ENCODE results near the gene EXD3. TPM values are rescaled to one million over a fixed set of nuclear protein-coding genes. Genes with fewer than 3 reads are reported as not detected.

Gene EXD3
- total and polyA plus RNA-seq, 2 donors (not counting 1 experiment from before 2014, with no cell fraction given) = 2.6 to 13.0 TPM

GRCh38 chr9:137266585-137267453 is 156.1 kb downstream of the EXD3 start:
- H3K9me3 ChIP-seq (ENCODE audit: control insufficient read depth, insufficient read depth, low read depth, low read length) = no peaks in the 10 kb centered on the region
- peaks cover 11% of the 10 kb centered on the region for H3K4me1 ChIP-seq (ENCODE audit: control insufficient read depth, extremely low read depth, insufficient read depth, low read length)
- TF ChIP-seq EZH2 (IDR thresholded peaks at IDR 0.05; ENCODE audit: low read length, missing control alignments) = no peak
- TF ChIP-seq, protein P1, sequence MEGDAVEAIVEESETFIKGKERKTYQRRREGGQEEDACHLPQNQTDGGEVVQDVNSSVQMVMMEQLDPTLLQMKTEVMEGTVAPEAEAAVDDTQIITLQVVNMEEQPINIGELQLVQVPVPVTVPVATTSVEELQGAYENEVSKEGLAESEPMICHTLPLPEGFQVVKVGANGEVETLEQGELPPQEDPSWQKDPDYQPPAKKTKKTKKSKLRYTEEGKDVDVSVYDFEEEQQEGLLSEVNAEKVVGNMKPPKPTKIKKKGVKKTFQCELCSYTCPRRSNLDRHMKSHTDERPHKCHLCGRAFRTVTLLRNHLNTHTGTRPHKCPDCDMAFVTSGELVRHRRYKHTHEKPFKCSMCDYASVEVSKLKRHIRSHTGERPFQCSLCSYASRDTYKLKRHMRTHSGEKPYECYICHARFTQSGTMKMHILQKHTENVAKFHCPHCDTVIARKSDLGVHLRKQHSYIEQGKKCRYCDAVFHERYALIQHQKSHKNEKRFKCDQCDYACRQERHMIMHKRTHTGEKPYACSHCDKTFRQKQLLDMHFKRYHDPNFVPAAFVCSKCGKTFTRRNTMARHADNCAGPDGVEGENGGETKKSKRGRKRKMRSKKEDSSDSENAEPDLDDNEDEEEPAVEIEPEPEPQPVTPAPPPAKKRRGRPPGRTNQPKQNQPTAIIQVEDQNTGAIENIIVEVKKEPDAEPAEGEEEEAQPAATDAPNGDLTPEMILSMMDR (conservative IDR thresholded peaks at IDR 0.05 in 1 of 2, IDR thresholded peaks at IDR 0.05 in 1 of 2; ENCODE audit: low read depth in 1 of 2, low read length in 2 of 2) = no peak
- H3K9ac ChIP-seq (ENCODE audit: insufficient read depth, low read length) = no peak overlapping the region
- no peak overlapping the region for H3K27ac ChIP-seq (ENCODE audit: insufficient read depth, low read length)
- peaks cover 36% of the 10 kb centered on the region for H3K36me3 ChIP-seq (ENCODE audit: control insufficient read depth, insufficient read depth, low read length)
- no peak overlapping the region for H3K4me2 ChIP-seq (ENCODE audit: extremely low read depth, insufficient read depth, low read length)
- no peak for DNase-seq (ENCODE audit: low read depth in 2 of 2)
- H2AFZ ChIP-seq (ENCODE audit: low read length) = no peak overlapping the region
- no peaks in the 10 kb centered on the region for H3K79me2 ChIP-seq (ENCODE audit: control insufficient read depth, insufficient read depth, low read length)
- no peaks in the 10 kb centered on the region for H3K27me3 ChIP-seq (ENCODE audit: control insufficient read depth, insufficient read depth, low read length)
- no peak overlapping the region for H3K4me3 ChIP-seq (replicated peaks in 1 of 4; ENCODE audit: control extremely low read depth in 1 of 4, insufficient read depth in 1 of 4, low read depth in 3 of 4, low read length in 4 of 4)
- no peaks in the 10 kb centered on the region for H4K20me1 ChIP-seq (ENCODE audit: control insufficient read depth, extremely low read depth, insufficient read depth, low read length)

DNA sequence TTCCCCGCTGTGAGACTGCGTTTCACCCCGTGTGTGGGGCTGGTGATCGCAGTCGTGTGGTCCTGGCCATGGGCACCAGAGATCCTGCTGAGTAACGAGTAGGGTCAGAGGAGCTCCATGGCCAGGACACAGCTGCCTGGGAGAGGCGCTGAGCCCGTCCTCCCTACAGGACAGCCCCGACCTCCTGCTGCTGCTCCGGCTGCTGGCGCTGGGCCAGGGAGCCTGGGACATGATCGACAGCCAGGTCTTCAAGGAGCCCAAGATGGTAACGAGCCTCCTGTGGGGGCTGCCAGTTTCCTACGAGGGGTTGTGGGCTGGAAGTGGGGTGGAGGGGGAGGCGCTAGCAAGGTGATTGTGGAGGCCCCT is 156.8 kb downstream of the EXD3 start:
- no peaks in the 10 kb centered on the region for H3K79me2 ChIP-seq (ENCODE audit: control insufficient read depth, insufficient read depth, low read length)
- H3K4me1 ChIP-seq (ENCODE audit: control insufficient read depth, extremely low read depth, insufficient read depth, low read length) = peaks cover 11% of the 10 kb centered on the region
- DNase-seq (ENCODE audit: low read depth in 2 of 2) = no peak
- no peaks in the 10 kb centered on the region for H3K9me3 ChIP-seq (ENCODE audit: control insufficient read depth, insufficient read depth, low read depth, low read length)
- H3K27ac ChIP-seq (ENCODE audit: insufficient read depth, low read length) = no peak overlapping the region
- TF ChIP-seq EZH2 (IDR thresholded peaks at IDR 0.05; ENCODE audit: low read length, missing control alignments) = no peak
- TF ChIP-seq, protein P1 (conservative IDR thresholded peaks at IDR 0.05 in 1 of 2, IDR thresholded peaks at IDR 0.05 in 1 of 2; ENCODE audit: low read depth in 1 of 2, low read length in 2 of 2) = no peak
- no peak overlapping the region for H3K4me3 ChIP-seq (replicated peaks in 1 of 4; ENCODE audit: control extremely low read depth in 1 of 4, insufficient read depth in 1 of 4, low read depth in 3 of 4, low read length in 4 of 4)
- no peaks in the 10 kb centered on the region for H4K20me1 ChIP-seq (ENCODE audit: control insufficient read depth, extremely low read depth, insufficient read depth, low read length)
- H2AFZ ChIP-seq (ENCODE audit: low read length) = no peak overlapping the region
- H3K36me3 ChIP-seq (ENCODE audit: control insufficient read depth, insufficient read depth, low read length) = peaks cover 33% of the 10 kb centered on the region
- H3K27me3 ChIP-seq (ENCODE audit: control insufficient read depth, insufficient read depth, low read length) = no peaks in the 10 kb centered on the region
- no peak overlapping the region for H3K4me2 ChIP-seq (ENCODE audit: extremely low read depth, insufficient read depth, low read length)
- no peak overlapping the region for H3K9ac ChIP-seq (ENCODE audit: insufficient read depth, low read length)

DNA sequence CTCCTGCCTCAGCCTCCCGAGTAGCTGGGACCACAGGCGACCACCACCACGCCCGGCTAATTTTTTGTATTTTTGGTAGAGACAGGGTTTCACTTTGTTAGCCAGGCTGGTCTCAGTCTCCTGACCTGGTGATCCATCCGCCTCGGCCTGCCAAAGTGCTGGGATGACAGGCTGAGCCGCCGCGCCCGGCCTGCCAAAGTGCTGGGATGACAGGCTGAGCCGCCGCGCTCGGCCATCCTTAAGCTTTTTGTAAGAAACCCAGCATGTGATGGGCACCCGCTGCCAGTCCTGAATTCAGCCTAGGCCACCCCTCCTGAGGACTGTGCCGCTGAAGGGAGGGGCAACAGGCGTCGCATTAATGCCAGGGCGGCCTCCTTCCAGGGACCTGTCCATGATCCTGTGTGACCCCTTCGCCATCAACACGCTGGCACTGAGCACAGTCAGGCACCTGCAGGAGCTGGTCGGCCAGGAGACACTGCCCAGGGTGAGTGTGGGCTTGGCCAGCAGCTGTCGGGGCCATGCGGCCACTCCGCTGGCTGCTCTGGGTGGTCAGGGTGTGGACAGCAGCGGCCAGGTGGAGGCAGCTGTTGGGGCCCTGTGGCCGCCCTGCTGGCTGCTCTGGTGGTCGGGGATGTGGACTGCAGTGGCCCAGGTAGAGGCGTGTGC is 157.3 kb downstream of the EXD3 start:
- Histone ChIP-seq H3K36me3 (ENCODE audit: control insufficient read depth, insufficient read depth, low read length) (peaks cover 30% of the 10 kb centered on the region), H3K79me2 (ENCODE audit: control insufficient read depth, insufficient read depth, low read length) (no peaks in the 10 kb centered on the region), H3K4me3 (replicated peaks in 1 of 4; ENCODE audit: control extremely low read depth in 1 of 4, insufficient read depth in 1 of 4, low read depth in 3 of 4, low read length in 4 of 4) (no peak overlapping the region), H3K4me2 (ENCODE audit: extremely low read depth, insufficient read depth, low read length) (no peak overlapping the region), H3K27ac (ENCODE audit: insufficient read depth, low read length) (no peak overlapping the region), H3K4me1 (ENCODE audit: control insufficient read depth, extremely low read depth, insufficient read depth, low read length) (peaks cover 11% of the 10 kb centered on the region), H4K20me1 (ENCODE audit: control insufficient read depth, extremely low read depth, insufficient read depth, low read length) (no peaks in the 10 kb centered on the region), H3K9me3 (ENCODE audit: control insufficient read depth, insufficient read depth, low read depth, low read length) (no peaks in the 10 kb centered on the region), H2AFZ (ENCODE audit: low read length) (no peak overlapping the region), H3K27me3 (ENCODE audit: control insufficient read depth, insufficient read depth, low read length) (no peaks in the 10 kb centered on the region), H3K9ac (ENCODE audit: insufficient read depth, low read length) (no peak overlapping the region)
- DNase-seq (ENCODE audit: low read depth in 2 of 2) = no peak
- TF ChIP-seq EZH2 (IDR thresholded peaks at IDR 0.05; ENCODE audit: low read length, missing control alignments) = no peak
- TF ChIP-seq, protein P1 (conservative IDR thresholded peaks at IDR 0.05 in 1 of 2, IDR thresholded peaks at IDR 0.05 in 1 of 2; ENCODE audit: low read depth in 1 of 2, low read length in 2 of 2) = no peak
